Caco-2 (cell line): ENCODE results near the gene KIRREL3. TPM values are rescaled to one million over a fixed set of nuclear protein-coding genes. Genes with fewer than 3 reads are reported as not detected.

Source experiments
- BruUV-seq: library from RNA; stranded (reverse); fragments of 400-500 nt; replicated peaks from 2 replicates; lab custom pipeline; 2021; lab: Mats Ljungman, UMichigan
- CTCF ChIA-PET: fragments of 300-600 bp; sonication (Branson Sonifier 250); formaldehyde crosslinking; loops from one replicate; lab custom pipeline; 2022; ENCODE audit warnings: antibody characterized with exemption; lab: Charles Lee
- POLR2A ChIA-PET: fragments of 300-600 bp; sonication (Branson Sonifier 250); formaldehyde crosslinking; loops from one replicate; lab custom pipeline; 2022; ENCODE audit warnings: antibody characterized with exemption; lab: Charles Lee
- DNase-seq, 2 experiments: peaks; one replicate each; pipeline versions ENCODE4 v3.0.0 to v3.0.0-alpha.2; 2020 to 2022
- H3K27me3 ChIP-seq: replicated peaks from 2 replicates; pipeline ENCODE4 v1.6.0; 2011; ENCODE audit warnings: low read length; ENCODE audit not compliant: control insufficient read depth, insufficient read depth
- H3K36me3 ChIP-seq: 2 replicates; pipeline ENCODE4 v1.5.1; 2011; ENCODE audit warnings: low read length; ENCODE audit not compliant: control insufficient read depth, insufficient read depth
- H3K4me1 ChIP-seq: fragments of 250-450 bp; sonication (Bioruptor Pico); 2 replicates; pipeline ENCODE4 v1.5.1; 2020; ENCODE audit warnings: mild to moderate bottlenecking
- H3K4me3 ChIP-seq: 2 replicates; pipeline ENCODE4 v1.5.1; 2011; ENCODE audit warnings: low read depth, mild to moderate bottlenecking, control low read depth, low read length
- H3K9me3 ChIP-seq: fragments of 250-450 bp; sonication (Bioruptor Pico); 2 replicates; pipeline ENCODE4 v1.5.1; 2020; ENCODE audit warnings: mild to moderate bottlenecking, moderate library complexity
- H3K27ac Mint-ChIP-seq: one replicate; pipeline ENCODE4 v1.8.0; 2022; ENCODE audit warnings: mixed read lengths; ENCODE audit not compliant: unreplicated experiment
- H3K27me3 Mint-ChIP-seq: one replicate; pipeline ENCODE4 v1.8.0; 2022; ENCODE audit warnings: mixed read lengths; ENCODE audit not compliant: insufficient read depth, unreplicated experiment
- H3K36me3 Mint-ChIP-seq: one replicate; pipeline ENCODE4 v1.8.0; 2022; ENCODE audit warnings: mild to moderate bottlenecking, mixed read lengths; ENCODE audit not compliant: insufficient read depth, unreplicated experiment
- H3K4me1 Mint-ChIP-seq: one replicate; pipeline ENCODE4 v1.8.0; 2022; ENCODE audit warnings: low read depth, mixed read lengths; ENCODE audit not compliant: unreplicated experiment
- H3K4me3 Mint-ChIP-seq: one replicate; pipeline ENCODE4 v1.8.0; 2022; ENCODE audit warnings: mild to moderate bottlenecking, moderate library complexity, mixed read lengths; ENCODE audit not compliant: unreplicated experiment
- H3K9me3 Mint-ChIP-seq: one replicate; pipeline ENCODE4 v1.8.0; 2022; ENCODE audit warnings: mixed read lengths; ENCODE audit not compliant: unreplicated experiment
- intact Hi-C: fragments of 100-400 bp; cut with micrococcal nuclease; formaldehyde crosslinking; loops from one replicate; pipeline ENCODE4 v1.10.0; 2022; ENCODE audit not compliant: unreplicated experiment
- total RNA-seq: library from RNA; stranded (reverse); gene quantifications from 2 replicates; pipeline ENCODE4 v1.2.3, GENCODE V29; 2022
- TF ChIP-seq, protein P1 (sequence below), 2 experiments: fragments of 200-600 bp in 1 of 2; IDR thresholded peaks; 1 replicate in 1 of 2; 2 replicates in 1 of 2; pipeline versions ENCODE4 v1.5.1 to v1.8.0; 2011 to 2022; ENCODE audit warnings: antibody characterized with exemption in 1 of 2, control low read depth in 1 of 2, inconsistent platforms in 1 of 2, low read depth in 1 of 2, low read length in 1 of 2, mild to moderate bottlenecking in 1 of 2, moderate library complexity in 1 of 2; ENCODE audit not compliant: insufficient read depth in 1 of 2, severe bottlenecking in 1 of 2, unreplicated experiment in 1 of 2

The KIRREL3 gene
- total RNA-seq, 1 experiment from 2014 or later = not detected

DNA sequence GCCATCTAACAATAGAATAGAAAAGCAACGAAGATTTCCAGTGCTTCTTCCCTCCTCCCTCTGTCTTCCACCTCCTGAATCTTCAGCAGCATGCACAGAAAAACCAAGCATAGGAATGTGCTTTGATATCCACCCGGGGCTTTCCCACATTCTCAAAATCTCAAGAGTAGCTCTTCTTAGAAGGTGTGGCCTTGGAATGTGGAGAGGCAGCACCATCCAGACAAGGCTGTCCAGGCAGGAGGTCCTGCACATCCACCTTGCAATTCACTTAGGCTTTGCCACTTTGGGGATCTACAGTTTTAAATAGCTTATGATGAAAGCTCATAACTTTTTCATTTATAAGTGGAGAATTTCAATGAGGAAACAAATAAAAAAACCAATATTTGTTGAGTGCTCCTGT lies 72.9 kb downstream of the KIRREL3 start:
- no peak overlapping the region for H3K27ac Mint-ChIP-seq
- Histone ChIP-seq H3K36me3 (no peaks in the 10 kb centered on the region), H3K4me1 (no peaks in the 10 kb centered on the region), H3K9me3 (no peaks in the 10 kb centered on the region; the same call in 1 of the 2 replicates), H3K27me3 (no peaks in the 10 kb centered on the region; the same call in 1 of the 2 replicates), H3K4me3 (no peak overlapping the region)
- TF ChIP-seq, protein P1, sequence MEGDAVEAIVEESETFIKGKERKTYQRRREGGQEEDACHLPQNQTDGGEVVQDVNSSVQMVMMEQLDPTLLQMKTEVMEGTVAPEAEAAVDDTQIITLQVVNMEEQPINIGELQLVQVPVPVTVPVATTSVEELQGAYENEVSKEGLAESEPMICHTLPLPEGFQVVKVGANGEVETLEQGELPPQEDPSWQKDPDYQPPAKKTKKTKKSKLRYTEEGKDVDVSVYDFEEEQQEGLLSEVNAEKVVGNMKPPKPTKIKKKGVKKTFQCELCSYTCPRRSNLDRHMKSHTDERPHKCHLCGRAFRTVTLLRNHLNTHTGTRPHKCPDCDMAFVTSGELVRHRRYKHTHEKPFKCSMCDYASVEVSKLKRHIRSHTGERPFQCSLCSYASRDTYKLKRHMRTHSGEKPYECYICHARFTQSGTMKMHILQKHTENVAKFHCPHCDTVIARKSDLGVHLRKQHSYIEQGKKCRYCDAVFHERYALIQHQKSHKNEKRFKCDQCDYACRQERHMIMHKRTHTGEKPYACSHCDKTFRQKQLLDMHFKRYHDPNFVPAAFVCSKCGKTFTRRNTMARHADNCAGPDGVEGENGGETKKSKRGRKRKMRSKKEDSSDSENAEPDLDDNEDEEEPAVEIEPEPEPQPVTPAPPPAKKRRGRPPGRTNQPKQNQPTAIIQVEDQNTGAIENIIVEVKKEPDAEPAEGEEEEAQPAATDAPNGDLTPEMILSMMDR (IDR thresholded peaks at IDR 0.05; ENCODE audit: insufficient read depth in 1 of 2, low read depth in 1 of 2, low read length in 1 of 2, severe bottlenecking in 1 of 2, unreplicated experiment in 1 of 2) = no peak
- peaks cover 19% of the 10 kb centered on the region for H3K9me3 Mint-ChIP-seq
- BruUV-seq = no TSS peak
- H3K36me3 Mint-ChIP-seq = no peaks in the 10 kb centered on the region
- no peak for DNase-seq
- intact Hi-C loops = no loop called here
- peaks cover 7% of the 10 kb centered on the region for H3K4me1 Mint-ChIP-seq
- peaks cover 22% of the 10 kb centered on the region for H3K27me3 Mint-ChIP-seq
- CTCF ChIA-PET = no interaction called here
- no peak overlapping the region for H3K4me3 Mint-ChIP-seq
- POLR2A ChIA-PET = no interaction called here

DNA sequence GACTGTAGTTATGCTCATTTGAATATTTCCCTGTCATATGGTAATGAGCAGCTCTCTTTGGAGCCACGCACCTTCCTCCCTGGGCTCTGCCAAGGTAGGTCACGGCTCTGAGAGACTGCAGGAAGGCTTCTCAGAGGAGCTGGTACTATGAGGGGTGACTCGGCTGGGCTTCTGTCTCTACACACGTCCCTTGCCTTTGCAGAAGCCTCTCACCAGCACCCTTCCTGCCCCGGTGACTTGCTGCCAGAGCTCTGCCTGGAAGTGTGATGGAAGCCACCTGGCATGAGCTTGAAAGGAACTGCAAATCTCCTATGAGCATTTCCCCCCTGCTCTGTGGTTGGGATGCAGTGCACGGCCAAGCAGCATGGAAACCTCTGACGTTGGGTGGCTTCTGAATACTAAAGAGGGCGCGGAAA lies 74.2 kb downstream of the KIRREL3 start:
- H3K9me3 ChIP-seq = no peaks in the 10 kb centered on the region; the same call in 1 of the 2 replicates
- no peak overlapping the region for H3K4me3 ChIP-seq
- no peaks in the 10 kb centered on the region; the same call in 1 of the 2 replicates for H3K27me3 ChIP-seq
- no TSS peak for BruUV-seq
- H3K36me3 Mint-ChIP-seq = no peaks in the 10 kb centered on the region
- H3K4me3 Mint-ChIP-seq = no peak overlapping the region
- H3K4me1 Mint-ChIP-seq = peaks cover 7% of the 10 kb centered on the region
- ChIA-PET POLR2A (no interaction called here), CTCF (no interaction called here)
- peaks cover 19% of the 10 kb centered on the region for H3K27me3 Mint-ChIP-seq
- no peaks in the 10 kb centered on the region for H3K4me1 ChIP-seq
- TF ChIP-seq, protein P1 (IDR thresholded peaks at IDR 0.05; ENCODE audit: insufficient read depth in 1 of 2, low read depth in 1 of 2, low read length in 1 of 2, severe bottlenecking in 1 of 2, unreplicated experiment in 1 of 2) = no peak
- no peak overlapping the region for H3K27ac Mint-ChIP-seq
- no peaks in the 10 kb centered on the region for H3K36me3 ChIP-seq
- no peak for DNase-seq
- H3K9me3 Mint-ChIP-seq = peaks cover 19% of the 10 kb centered on the region
- intact Hi-C loops = no loop called here

DNA sequence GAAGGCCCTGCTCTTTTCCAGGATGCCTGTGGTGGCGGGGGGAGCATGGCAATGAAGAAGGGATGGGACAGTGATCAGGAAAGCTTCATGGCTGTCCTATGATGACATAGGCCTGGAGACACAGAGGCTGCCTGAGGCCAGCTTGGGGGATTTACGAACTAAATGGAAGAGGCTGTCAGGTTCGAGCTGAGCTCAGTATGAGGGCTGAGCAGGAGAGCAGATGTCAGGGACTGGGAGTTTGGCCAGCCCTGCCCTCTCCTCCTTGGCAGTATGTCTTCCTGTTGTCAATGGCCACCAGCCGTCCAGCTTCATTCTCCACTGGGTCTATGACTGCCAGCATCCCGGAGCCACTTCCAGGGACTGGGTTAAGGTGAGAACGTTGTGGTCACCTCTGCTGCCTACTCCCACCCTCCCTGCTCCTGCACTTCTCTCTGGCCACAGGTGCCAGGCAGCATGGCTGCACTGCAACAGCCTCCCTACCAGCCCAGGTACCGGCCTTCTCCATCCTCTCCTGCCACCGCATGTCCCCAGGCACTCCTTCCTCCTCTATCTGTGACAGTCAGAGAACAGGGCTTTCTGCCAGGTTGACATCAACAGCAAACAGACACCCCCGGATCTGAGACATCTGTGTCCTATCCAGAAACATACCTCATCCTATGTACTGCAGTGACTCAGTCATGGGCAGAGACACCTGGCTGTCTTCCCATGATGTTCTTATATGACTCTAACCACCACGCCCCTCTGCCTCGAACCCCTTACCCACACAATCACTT lies 75.1 kb downstream of the KIRREL3 start:
- Histone ChIP-seq H3K4me3 (no peak overlapping the region), H3K9me3 (no peaks in the 10 kb centered on the region; the same call in 1 of the 2 replicates), H3K36me3 (no peaks in the 10 kb centered on the region), H3K27me3 (no peaks in the 10 kb centered on the region; the same call in 1 of the 2 replicates), H3K4me1 (no peaks in the 10 kb centered on the region)
- H3K9me3 Mint-ChIP-seq = peaks cover 19% of the 10 kb centered on the region
- no TSS peak for BruUV-seq
- no peak for DNase-seq
- no peak overlapping the region for H3K4me3 Mint-ChIP-seq
- H3K4me1 Mint-ChIP-seq = peaks cover 7% of the 10 kb centered on the region
- TF ChIP-seq, protein P1 (IDR thresholded peaks at IDR 0.05; ENCODE audit: insufficient read depth in 1 of 2, low read depth in 1 of 2, low read length in 1 of 2, severe bottlenecking in 1 of 2, unreplicated experiment in 1 of 2) = no peak
- intact Hi-C loops = no loop called here
- CTCF ChIA-PET = no interaction called here
- no peak overlapping the region for H3K27ac Mint-ChIP-seq
- peaks cover 19% of the 10 kb centered on the region for H3K27me3 Mint-ChIP-seq
- POLR2A ChIA-PET = no interaction called here
- no peaks in the 10 kb centered on the region for H3K36me3 Mint-ChIP-seq
